ENCODE results near the gene BMP8A. TPM values are rescaled to one million over a fixed set of nuclear protein-coding genes. Genes with fewer than 3 reads are reported as not detected.
A peak's percentile ranks its signal among the peaks of the same experiment; 100 is the strongest.
"Not testable (repeated sequence)": the region's sequence is repeated elsewhere in the genome, so short reads cannot be mapped to it uniquely, and the experiment has no call there.

BMP8A gene
- total RNA-seq, 2 donors from 2014 or later, result 5.4 to 9.4 TPM

DNA sequence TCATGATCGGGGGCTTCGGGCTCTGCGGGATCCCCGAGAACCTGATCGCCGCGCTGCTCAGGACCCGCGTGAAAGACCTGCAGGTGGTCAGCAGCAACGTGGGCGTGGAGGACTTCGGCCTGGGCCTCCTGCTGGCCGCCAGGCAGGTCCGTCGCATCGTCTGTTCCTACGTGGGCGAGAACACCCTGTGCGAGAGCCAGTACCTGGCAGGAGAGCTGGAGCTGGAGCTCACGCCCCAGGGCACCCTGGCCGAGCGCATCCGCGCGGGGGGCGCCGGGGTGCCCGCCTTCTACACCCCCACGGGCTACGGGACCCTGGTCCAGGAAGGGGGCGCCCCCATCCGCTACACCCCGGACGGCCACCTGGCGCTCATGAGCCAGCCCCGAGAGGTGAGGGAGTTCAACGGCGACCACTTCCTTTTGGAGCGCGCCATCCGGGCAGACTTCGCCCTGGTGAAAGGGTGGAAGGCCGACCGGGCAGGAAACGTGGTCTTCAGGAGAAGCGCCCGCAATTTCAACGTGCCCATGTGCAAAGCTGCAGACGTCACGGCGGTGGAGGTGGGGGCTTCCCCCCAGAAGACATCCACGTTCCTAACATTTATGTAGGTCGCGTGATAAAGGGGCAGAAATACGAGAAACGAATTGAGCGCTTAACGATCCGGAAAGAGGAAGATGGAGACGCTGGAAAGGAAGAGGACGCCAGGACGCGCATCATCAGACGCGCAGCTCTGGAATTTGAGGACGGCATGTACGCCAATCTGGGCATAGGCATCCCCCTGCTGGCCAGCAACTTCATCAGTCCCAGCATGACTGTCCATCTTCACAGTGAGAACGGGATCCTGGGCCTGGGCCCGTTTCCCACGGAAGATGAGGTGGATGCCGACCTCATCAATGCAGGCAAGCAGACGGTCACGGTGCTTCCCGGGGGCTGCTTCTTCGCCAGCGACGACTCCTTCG is 24.0 kb downstream of the BMP8A start:
- intact Hi-C loops (cut with DNase I); H3K27me3 ChIP-seq (replicated peaks; ENCODE audit: insufficient read depth); H3K9me3 ChIP-seq; DNase-seq (ENCODE audit: low spot score); H3K36me3 ChIP-seq; H3K27ac ChIP-seq; H3K4me1 ChIP-seq (replicated peaks): not testable (repeated sequence)
- TF ChIP-seq, protein P1, sequence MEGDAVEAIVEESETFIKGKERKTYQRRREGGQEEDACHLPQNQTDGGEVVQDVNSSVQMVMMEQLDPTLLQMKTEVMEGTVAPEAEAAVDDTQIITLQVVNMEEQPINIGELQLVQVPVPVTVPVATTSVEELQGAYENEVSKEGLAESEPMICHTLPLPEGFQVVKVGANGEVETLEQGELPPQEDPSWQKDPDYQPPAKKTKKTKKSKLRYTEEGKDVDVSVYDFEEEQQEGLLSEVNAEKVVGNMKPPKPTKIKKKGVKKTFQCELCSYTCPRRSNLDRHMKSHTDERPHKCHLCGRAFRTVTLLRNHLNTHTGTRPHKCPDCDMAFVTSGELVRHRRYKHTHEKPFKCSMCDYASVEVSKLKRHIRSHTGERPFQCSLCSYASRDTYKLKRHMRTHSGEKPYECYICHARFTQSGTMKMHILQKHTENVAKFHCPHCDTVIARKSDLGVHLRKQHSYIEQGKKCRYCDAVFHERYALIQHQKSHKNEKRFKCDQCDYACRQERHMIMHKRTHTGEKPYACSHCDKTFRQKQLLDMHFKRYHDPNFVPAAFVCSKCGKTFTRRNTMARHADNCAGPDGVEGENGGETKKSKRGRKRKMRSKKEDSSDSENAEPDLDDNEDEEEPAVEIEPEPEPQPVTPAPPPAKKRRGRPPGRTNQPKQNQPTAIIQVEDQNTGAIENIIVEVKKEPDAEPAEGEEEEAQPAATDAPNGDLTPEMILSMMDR (IDR thresholded peaks at IDR 0.05), result peak in 1 of 4 experiments; percentile 8
- H3K4me3 ChIP-seq, result peak overlapping the region; percentile 26 to 31
- WGBS, result 29% methylated on average over 26 of the region's 78 CpGs

DNA sequence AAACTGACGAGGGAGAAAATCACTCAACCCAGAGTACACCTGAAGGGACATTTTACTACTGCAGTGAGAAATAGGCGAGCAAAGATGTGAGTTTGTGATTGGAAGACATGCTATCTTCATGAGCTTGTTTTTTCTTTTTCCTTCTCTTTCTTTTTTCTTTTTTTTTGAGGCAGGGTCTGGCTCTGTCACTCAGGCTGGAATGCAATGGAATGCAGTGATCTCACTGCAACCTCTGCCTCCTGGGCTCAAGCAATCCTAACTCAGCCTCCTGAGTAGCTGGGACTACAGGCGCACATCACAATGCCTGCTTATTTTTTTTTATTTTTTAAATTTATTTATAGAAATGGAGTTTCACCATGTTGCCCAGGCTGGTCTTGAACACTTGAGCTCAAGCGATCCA is 25.4 kb downstream of the BMP8A start:
- H3K36me3 ChIP-seq; H3K4me1 ChIP-seq (replicated peaks); H3K4me3 ChIP-seq; H3K9me3 ChIP-seq; H3K27me3 ChIP-seq (replicated peaks; ENCODE audit: insufficient read depth); DNase-seq (ENCODE audit: low spot score); intact Hi-C loops (cut with DNase I); H3K27ac ChIP-seq: not testable (repeated sequence)
- WGBS, result 89% methylated on average over 4 of the region's 4 CpGs

DNA sequence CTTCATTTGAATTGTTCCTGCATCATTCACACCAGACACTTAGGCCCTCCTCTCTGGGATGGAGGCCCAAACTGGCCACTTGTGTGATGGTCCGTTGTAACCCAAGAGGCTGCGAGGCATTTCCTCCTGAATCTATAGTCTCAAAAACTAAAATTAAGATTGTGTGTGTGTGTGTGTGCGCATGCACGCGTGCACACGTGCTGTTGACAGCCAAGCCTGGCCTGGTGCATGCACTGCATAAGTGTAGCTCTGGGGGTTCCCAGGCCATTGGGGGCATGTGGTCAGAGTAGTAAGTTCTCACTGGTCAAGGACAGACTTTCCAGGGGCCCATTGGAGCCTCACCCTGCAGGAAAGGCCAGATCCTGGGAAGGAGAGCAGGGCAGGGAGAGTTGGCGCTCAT is 26.5 kb downstream of the BMP8A start:
- H3K27ac ChIP-seq; H3K4me1 ChIP-seq (replicated peaks); H3K27me3 ChIP-seq (replicated peaks; ENCODE audit: insufficient read depth); H3K9me3 ChIP-seq; DNase-seq (ENCODE audit: low spot score); H3K36me3 ChIP-seq; H3K4me3 ChIP-seq; intact Hi-C loops (cut with DNase I): not testable (repeated sequence)
- WGBS, result 97% methylated on average over 6 of the region's 7 CpGs

DNA sequence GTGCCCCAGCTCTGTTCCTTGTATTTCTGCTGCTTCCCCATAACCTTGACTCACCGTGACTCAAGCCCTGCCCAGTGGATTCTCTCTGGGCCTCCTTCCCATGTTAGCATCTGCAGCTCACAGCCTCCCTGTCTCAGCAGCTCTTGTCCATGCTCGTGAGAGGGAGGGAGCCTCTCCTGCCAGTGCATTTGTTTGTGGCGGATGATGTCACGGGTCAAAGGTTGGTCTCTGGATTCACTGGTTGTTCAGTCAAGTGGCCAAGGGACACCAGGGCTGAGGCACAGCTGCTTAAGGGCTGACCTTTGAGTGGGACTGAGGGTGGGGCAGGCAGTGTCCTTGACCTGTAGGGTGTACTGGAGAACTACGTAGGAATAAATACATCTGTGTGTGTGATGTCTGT is 27.9 kb downstream of the BMP8A start:
- H3K36me3 ChIP-seq; H3K4me3 ChIP-seq; DNase-seq (ENCODE audit: low spot score); intact Hi-C loops (cut with DNase I); H3K27me3 ChIP-seq (replicated peaks; ENCODE audit: insufficient read depth); H3K27ac ChIP-seq; H3K4me1 ChIP-seq (replicated peaks); H3K9me3 ChIP-seq: not testable (repeated sequence)
- 56% methylated on average over 3 of the region's 5 CpGs for WGBS

DNA sequence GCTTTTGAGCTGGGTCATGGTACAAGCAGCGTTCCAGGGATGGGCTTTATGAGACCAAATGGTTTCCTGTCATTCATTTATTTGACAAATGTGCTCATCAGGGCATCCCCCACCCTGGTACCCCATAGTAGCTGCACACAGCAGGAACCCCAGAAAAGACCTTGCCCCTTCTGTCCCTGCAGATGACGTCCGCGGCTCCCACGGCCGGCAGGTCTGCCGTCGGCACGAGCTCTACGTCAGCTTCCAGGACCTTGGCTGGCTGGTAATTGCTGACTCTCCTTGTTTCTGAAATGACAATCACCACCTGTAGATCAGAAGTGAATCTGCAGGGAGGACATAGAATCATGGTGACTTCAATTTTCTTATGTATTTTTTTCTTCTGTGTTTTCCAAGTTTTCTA is 30.8 kb downstream of the BMP8A start:
- H3K36me3 ChIP-seq; intact Hi-C loops (cut with DNase I); H3K4me1 ChIP-seq (replicated peaks); H3K9me3 ChIP-seq; H3K27me3 ChIP-seq (replicated peaks; ENCODE audit: insufficient read depth); H3K4me3 ChIP-seq; H3K27ac ChIP-seq; DNase-seq (ENCODE audit: low spot score): not testable (repeated sequence)
- WGBS, result 57% methylated on average over 9 of the region's 10 CpGs

DNA sequence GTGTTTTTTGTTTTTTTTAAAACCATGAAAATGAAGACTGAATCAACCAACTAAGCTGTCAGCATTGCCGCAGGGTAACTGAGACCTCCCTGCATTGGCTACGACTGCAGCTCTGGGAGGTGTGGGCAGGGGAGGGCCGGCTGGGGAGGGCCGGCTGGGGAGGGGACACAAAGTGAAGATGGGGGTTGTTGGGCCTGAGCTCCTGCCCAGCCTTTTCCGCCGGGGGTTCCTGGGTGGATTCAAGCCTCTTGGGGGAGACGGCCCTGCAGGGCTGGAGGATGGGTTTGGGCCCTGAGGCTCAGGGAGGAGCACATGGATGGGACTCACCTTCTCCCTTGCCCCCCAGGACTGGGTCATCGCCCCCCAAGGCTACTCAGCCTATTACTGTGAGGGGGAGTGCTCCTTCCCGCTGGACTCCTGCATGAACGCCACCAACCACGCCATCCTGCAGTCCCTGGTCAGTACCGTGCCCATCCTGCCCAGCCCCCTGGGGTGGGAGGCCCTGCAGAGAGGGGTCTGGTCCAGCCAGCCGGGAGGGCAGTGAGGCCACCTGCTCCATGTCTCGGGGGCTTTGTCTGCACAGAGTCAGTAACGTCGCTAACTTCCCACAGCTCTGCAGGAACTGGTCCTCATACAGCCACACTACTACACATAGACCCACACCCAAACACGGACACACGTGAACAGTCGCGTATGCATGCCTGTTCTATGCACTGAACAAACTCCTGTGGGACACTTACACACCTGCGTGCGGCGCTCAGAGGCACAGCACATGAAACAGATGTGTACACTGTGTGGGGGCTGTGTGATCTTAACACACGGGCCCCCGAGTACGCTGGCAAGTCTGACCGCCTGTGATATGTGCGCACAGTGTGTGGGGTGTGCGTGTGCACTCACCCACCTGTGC is 31.5 kb downstream of the BMP8A start:
- no peak for TF ChIP-seq POLR2A (IDR thresholded peaks at IDR 0.05)
- TF ChIP-seq, protein P1 (IDR thresholded peaks at IDR 0.05), result no peak
- TF ChIP-seq POLR2AphosphoS5 (IDR thresholded peaks at IDR 0.05), result no peak
- 83% methylated on average over 27 of the region's 29 CpGs for WGBS
- no peaks in the 10 kb centered on the region for H3K36me3 ChIP-seq
- no peaks in the 10 kb centered on the region for H3K9me3 ChIP-seq
- H3K4me3 ChIP-seq, result no peak overlapping the region
- intact Hi-C loops (cut with DNase I), result no loop called here
- H3K4me1 ChIP-seq (replicated peaks), result no peaks in the 10 kb centered on the region
- H3K27me3 ChIP-seq (replicated peaks; ENCODE audit: insufficient read depth), result no peaks in the 10 kb centered on the region
- no peak for DNase-seq (ENCODE audit: low spot score)
- H3K27ac ChIP-seq, result no peak overlapping the region
